Ecto neural progenitor cell (in vitro differentiated cells): ENCODE results near the gene PLEKHA1.

Source experiments
- DNase-seq: peaks from one replicate; pipeline ENCODE4 v3.0.0-alpha.2; 2018; ENCODE audit warnings: low spot score

The PLEKHA1 gene

GRCh38 chr10:122461729-122462532, 87.4 kb downstream of the PLEKHA1 start:
- DNase-seq, result no peak

GRCh38 chr10:122462533-122463465, 88.3 kb downstream of the PLEKHA1 start:
- DNase-seq, result no peak

DNA sequence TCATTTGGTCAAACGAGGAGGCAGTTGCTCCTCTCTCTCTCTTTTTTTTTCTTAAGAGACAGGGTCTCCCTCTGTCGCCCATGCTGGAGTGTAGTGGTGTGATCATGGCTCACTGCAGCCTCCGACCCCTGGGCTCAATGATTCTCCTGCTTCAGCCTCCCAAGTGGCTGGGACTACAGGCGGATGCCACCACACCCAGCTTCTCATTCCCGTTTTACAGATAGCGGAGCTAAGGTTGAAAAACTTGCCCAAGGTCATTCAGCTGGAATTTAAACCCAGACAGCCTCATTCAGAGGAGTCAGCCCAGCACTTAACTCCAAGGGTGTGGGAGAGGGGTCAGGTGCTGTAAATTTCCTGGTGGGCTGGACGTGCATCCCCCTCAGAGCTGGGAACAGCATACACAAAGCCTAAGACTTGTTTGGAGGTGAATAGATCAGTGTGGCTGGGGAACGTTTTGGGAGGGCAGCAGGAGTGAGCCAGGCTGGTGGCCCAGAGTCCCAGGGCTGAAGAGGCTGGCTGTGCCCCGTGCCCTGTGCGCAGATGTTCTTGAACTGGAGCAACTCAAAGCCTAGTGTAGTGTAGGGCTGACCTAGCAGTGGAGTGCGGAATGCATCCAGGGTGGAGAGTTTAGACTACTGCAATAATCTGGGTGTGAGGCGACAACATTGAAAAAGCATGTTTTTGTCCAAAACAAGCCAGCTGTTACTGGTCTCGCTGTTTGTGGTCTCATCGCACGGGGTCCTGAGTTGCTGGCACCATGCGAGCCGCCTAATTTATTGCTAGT, 89.2 kb downstream of the PLEKHA1 start:
- no peak for DNase-seq

DNA sequence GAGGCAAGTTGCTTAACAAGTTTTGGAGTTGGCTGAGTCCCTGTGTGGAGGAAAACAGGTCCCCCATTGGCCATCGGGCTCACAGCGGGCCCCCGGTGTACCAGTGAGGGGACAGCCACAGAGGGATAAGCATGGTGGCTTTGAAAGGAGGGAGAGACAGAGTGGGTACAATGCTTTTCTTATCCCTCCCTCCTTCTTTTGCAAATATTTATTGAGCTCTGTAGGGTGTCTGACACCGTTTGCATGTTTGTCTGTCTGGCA, 89.7 kb downstream of the PLEKHA1 start:
- DNase-seq, result no peak

GRCh38 chr10:122464586-122464985, 90.1 kb downstream of the PLEKHA1 start:
- DNase-seq, result no peak

GRCh38 chr10:122465401-122466040, 91.0 kb downstream of the PLEKHA1 start:
- no peak for DNase-seq

DNA sequence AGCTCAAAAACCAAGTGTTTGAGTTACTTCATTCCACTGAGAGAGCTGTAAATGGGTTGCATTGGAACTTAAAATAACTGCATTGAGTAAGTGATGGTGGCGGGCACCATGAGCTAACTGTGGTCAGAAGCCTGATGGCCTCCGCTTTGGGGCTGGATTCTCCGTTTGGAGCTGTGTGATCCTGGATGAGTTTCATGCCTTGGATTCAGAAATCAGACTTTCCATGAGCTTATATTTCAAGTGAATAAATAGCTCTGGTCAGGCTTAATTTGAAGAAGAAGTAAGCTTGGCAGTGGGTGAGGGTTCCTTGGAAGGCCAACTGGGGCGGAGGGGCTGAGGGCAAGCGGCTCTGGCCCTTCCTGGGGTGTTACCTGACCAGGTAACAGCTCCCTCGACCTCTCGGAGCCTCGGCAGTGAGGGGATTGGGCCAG, 92.5 kb downstream of the PLEKHA1 start:
- DNase-seq, result no peak

DNA sequence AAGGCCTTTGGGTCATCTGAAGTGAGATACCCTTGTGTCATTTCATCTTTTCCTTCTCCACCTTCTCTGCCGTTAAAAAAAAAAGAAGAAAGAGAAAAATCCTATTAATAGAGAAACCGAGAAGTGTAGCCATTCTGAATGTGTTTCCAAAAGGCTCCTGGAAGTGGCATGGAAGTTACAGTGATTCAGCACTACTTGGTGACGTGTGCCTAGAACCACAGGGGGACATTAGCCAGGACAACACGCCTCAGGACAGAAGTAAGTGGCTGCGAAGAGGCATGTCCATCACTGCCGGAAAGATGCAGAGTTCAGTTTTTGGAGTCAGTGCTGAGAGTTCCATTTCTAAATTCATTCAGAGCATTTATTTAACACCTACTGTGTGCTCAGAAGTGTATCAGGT, 93.2 kb downstream of the PLEKHA1 start:
- DNase-seq, result no peak

GRCh38 chr10:122468307-122468925, 93.9 kb downstream of the PLEKHA1 start:
- no peak for DNase-seq

- DNase-seq, result no peak
Measured at GRCh38 chr10:122468926-122469781, 94.6 kb downstream of the PLEKHA1 start.

GRCh38 chr10:122469848-122470247, 95.3 kb downstream of the PLEKHA1 start:
- no peak for DNase-seq

GRCh38 chr10:122471531-122472177, 97.1 kb downstream of the PLEKHA1 start:
- no peak for DNase-seq

GRCh38 chr10:122473116-122473515, 98.6 kb downstream of the PLEKHA1 start:
- no peak for DNase-seq

GRCh38 chr10:122474131-122474818, 99.8 kb downstream of the PLEKHA1 start:
- no peak for DNase-seq

GRCh38 chr10:122475100-122475499, 100.6 kb downstream of the PLEKHA1 start:
- DNase-seq, result no peak

DNA sequence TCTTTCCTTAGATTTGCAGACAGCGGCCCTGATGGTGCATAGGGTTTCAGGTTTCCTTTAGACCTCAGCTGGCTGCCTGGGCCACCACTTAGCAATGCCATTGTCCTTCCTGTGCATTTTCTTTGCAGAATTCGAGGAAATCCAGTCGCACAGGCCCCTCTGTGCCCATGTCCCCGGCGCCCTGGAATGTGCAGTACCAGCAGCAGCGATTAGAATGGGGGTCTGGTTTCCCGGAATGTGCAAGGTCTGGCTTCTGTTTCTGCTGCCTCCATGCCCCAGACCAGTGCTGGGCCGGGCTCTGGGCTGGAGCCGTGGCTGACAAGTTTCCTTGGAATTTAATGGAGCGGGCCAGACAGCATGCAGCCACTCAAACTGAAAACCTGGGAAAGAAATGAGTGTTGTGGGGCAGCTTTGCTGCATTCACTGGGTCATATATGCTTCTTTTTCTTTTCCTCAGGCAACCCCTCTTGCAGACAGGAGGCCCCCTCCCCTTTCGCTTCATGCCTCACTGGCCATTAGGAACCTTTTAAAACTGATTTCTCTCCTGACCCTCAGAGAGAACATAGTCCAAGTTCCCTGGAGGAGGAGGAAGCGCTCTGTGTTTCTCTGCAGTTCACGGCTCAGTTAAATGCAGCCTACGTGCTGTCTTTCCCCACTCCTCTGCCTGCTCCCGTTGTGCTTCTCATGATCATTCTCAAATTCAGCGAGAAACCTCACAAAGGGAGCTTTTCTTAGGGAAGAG, 101.3 kb downstream of the PLEKHA1 start:
- no peak for DNase-seq

DNA sequence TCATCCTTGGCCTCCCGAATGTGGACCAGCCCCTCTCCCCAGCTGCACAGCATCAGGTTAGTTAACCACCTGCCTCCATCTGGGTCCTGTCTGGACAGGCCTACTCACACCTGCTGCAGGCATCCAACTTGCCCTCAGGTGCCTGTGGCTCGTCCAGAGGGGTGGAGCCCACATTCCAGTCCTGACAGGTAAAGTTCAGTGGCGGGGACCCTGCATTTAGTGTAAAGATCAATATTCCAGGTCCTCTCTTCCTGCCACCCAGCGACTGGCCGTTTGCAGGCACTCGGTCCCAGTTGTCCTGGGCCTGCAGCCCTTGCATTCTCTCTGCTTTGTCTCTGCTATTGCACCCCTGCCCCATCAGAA, 101.8 kb downstream of the PLEKHA1 start:
- no peak for DNase-seq

DNA sequence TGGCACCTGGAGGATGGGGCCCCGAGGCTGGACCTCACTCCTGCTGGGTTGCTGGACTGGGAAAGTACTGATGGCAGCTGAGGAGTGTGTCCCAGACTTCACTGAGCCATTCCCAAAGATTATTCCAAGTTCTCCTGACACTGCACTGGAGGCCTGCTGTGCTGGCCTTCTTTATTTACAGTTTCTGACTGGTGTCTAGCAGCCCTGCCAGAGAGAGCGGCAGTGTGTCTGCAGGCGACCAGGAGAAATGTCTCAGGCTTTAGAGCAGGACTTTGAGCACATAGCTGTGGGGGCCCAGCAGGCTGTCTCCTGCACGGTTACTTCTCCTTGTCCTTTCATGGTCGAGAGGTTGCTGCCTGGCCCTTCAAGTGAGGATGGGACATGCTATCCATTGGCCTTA, 102.9 kb downstream of the PLEKHA1 start:
- no peak for DNase-seq

DNA sequence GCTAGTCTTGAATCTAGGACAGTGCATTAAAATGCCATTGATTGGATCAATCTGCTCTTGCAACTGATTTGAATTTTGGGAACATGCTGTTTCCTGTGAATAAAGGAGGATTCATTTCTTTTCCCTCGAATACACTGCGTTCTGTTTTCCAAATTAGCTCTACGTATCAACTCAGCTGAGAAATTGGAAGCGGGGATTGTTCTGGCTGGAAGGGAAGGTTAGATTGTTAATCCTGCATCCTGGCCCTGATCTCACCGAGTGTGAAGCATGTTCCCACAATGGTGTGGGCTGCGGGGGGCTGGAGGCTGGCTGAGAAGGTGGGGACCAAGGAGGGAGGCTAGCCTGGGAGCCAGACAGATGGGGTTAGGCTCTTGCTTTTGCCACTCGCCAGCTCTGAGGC, 104.5 kb downstream of the PLEKHA1 start:
- no peak for DNase-seq
